ENCODE measurements around the gene PLEKHG4B.
"Not testable (repeated sequence)": the region's sequence is repeated elsewhere in the genome, so short reads cannot be mapped to it uniquely, and the experiment has no call there.

Gene PLEKHG4B

DNA sequence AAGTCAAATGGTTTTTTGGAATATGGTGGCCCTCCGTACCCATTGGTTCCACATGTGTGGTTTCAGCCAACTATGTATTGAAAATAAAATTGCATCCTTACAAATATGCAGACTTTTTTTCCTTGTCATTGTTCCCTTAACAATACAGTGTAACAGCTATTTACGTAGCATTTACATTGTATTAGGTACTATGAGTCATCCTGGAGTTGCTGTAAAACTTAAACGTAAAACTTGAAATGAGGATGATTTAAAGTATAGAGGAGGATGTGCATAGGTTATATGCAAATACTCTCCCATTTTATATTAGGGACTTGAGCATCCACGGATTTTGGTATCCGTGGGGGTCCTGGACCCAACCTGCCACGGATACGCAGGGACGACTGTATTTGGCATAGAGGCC lies 142.5 kb downstream of the PLEKHG4B start:
- no peak for DNase-seq

GRCh38 chr5:235527-235926 lies 143.6 kb downstream of the PLEKHG4B start:
- not testable (repeated sequence) for DNase-seq

- not testable (repeated sequence) for DNase-seq
These were observed 146.0 kb downstream of the PLEKHG4B start for GRCh38 chr5:237931-238330.
